Activated CD8-positive, alpha-beta T cell treated with anti-CD3 and anti-CD28 coated beads for 36 hours (primary cell): ENCODE results near the gene KCNIP4. TPM values are rescaled to one million over a fixed set of nuclear protein-coding genes. Genes with fewer than 3 reads are reported as not detected.

Experiments
- ATAC-seq: fragments of 200-7000 bp; cut with Tn5 transposase; one replicate; pipeline ENCODE4 v1.10.0; 2021; ENCODE audit warnings: mild to moderate bottlenecking, moderate library complexity
- CTCF ChIA-PET: fragments of 350-600 bp; sonication (Branson Sonifier 250); formaldehyde crosslinking; loops from one replicate; lab custom pipeline; 2021; ENCODE audit warnings: antibody characterized with exemption; lab: Charles Lee
- POLR2A ChIA-PET: fragments of 350-600 bp; sonication (Branson Sonifier 250); formaldehyde crosslinking; loops from one replicate; lab custom pipeline; 2021; ENCODE audit warnings: antibody characterized with exemption; lab: Charles Lee
- DNase-seq: peaks from one replicate; pipeline ENCODE4 v3.0.0-alpha.2; 2020
- H3K27ac Mint-ChIP-seq: one replicate; pipeline ENCODE4 v1.8.0; 2021; ENCODE audit warnings: mild to moderate bottlenecking, mixed read lengths
- H3K27me3 Mint-ChIP-seq: one replicate; pipeline ENCODE4 v1.8.0; 2021; ENCODE audit warnings: mixed read lengths
- H3K36me3 Mint-ChIP-seq: one replicate; pipeline ENCODE4 v1.8.0; 2021; ENCODE audit warnings: low read depth, mixed read lengths
- H3K4me1 Mint-ChIP-seq: one replicate; pipeline ENCODE4 v1.8.0; 2021; ENCODE audit warnings: low read depth, mixed read lengths
- H3K4me3 Mint-ChIP-seq: one replicate; pipeline ENCODE4 v1.8.0; 2021; ENCODE audit warnings: mild to moderate bottlenecking, moderate library complexity, mixed read lengths
- H3K9me3 Mint-ChIP-seq: one replicate; pipeline ENCODE4 v1.8.0; 2021; ENCODE audit warnings: mixed read lengths
- CTCF ChIP-seq: fragments of 200-600 bp; IDR thresholded peaks from one replicate; pipeline ENCODE4 v1.8.0; 2022; ENCODE audit warnings: antibody characterized with exemption, mild to moderate bottlenecking
- intact Hi-C: fragments of 100-400 bp; cut with micrococcal nuclease; formaldehyde crosslinking; loops from one replicate; pipeline ENCODE4 v1.10.0; 2022
- total RNA-seq, 2 experiments: library from RNA; stranded (reverse); gene quantifications; one replicate each; pipeline ENCODE4 v1.2.3, GENCODE V29; 2021

The KCNIP4 gene
- total RNA-seq, 2 experiments from 2014 or later = not detected

- Mint-ChIP-seq H3K4me3 (no peak overlapping the region), H3K36me3 (no peaks in the 10 kb centered on the region), H3K27me3 (no peaks in the 10 kb centered on the region), H3K4me1 (no peaks in the 10 kb centered on the region), H3K9me3 (peaks cover 6% of the 10 kb centered on the region), H3K27ac (no peak overlapping the region)
- DNase-seq (no peak), ATAC-seq (no peak)
- intact Hi-C loops = no loop called here
- ChIA-PET POLR2A (no interaction called here), CTCF (no interaction called here)
- no peak for TF ChIP-seq CTCF
Measured at GRCh38 chr4:21184788-21185187, 763.8 kb downstream of the KCNIP4 start.

DNA sequence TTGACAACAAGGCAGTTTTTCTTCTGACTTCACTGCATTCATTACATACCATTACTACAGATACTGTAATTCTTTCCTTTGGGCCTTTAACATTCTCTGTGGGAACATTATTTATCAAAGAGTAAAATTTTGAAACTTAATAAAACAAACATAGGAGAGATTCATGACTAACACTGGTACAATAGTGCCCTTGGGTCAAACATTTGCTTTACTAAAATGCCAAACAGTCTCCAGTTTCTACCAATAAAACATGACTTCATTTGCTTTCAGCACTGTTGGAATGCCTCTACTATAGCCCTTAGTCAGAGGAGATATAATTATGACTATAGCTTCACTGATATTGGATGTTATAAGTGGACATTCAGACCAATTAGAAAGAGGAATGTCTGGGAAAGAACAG lies 766.9 kb downstream of the KCNIP4 start:
- Mint-ChIP-seq H3K4me1 (no peaks in the 10 kb centered on the region), H3K9me3 (peaks cover 8% of the 10 kb centered on the region), H3K27ac (no peak overlapping the region), H3K4me3 (no peak overlapping the region), H3K27me3 (no peaks in the 10 kb centered on the region), H3K36me3 (no peaks in the 10 kb centered on the region)
- POLR2A ChIA-PET = no interaction called here
- no peak for TF ChIP-seq CTCF
- ATAC-seq (no peak), DNase-seq (no peak)
- intact Hi-C loops = no loop called here
- CTCF ChIA-PET = no interaction called here

GRCh38 chr4:21177871-21178270 lies 770.7 kb downstream of the KCNIP4 start:
- CTCF ChIA-PET = no interaction called here
- TF ChIP-seq CTCF = no peak
- intact Hi-C loops = no loop called here
- ATAC-seq (no peak), DNase-seq (no peak)
- H3K4me1 Mint-ChIP-seq = no peaks in the 10 kb centered on the region
- POLR2A ChIA-PET = no interaction called here
- H3K36me3 Mint-ChIP-seq = no peaks in the 10 kb centered on the region
- no peak overlapping the region for H3K27ac Mint-ChIP-seq
- no peak overlapping the region for H3K4me3 Mint-ChIP-seq
- H3K9me3 Mint-ChIP-seq = peaks cover 2% of the 10 kb centered on the region
- no peaks in the 10 kb centered on the region for H3K27me3 Mint-ChIP-seq

GRCh38 chr4:21177092-21177491 lies 771.5 kb downstream of the KCNIP4 start:
- ChIA-PET CTCF (no interaction called here), POLR2A (no interaction called here)
- Mint-ChIP-seq H3K27ac (no peak overlapping the region), H3K36me3 (no peaks in the 10 kb centered on the region), H3K9me3 (peaks cover 2% of the 10 kb centered on the region), H3K4me1 (no peaks in the 10 kb centered on the region), H3K27me3 (no peaks in the 10 kb centered on the region), H3K4me3 (no peak overlapping the region)
- intact Hi-C loops = no loop called here
- DNase-seq (no peak), ATAC-seq (no peak)
- TF ChIP-seq CTCF = no peak

GRCh38 chr4:21167711-21168110 lies 780.9 kb downstream of the KCNIP4 start:
- DNase-seq (no peak), ATAC-seq (no peak)
- no peak for TF ChIP-seq CTCF
- Mint-ChIP-seq H3K36me3 (no peaks in the 10 kb centered on the region), H3K4me3 (no peak overlapping the region), H3K27ac (no peak overlapping the region), H3K9me3 (no peaks in the 10 kb centered on the region), H3K4me1 (no peaks in the 10 kb centered on the region), H3K27me3 (no peaks in the 10 kb centered on the region)
- ChIA-PET CTCF (no interaction called here), POLR2A (interaction anchor here (0.8 kb wide), 1 partner anchor 14 kb away, joined by 3 read pairs; no protein-coding TSS in a partner anchor)
- intact Hi-C loops = no loop called here
